Motor neuron (in vitro differentiated cells): Measurements from ENCODE around the gene PRXL2C. TPM values are rescaled to one million over a fixed set of nuclear protein-coding genes. Genes with fewer than 3 reads are reported as not detected.

Experiments
- ATAC-seq, 8 experiments: fragments of 200-7000 bp; cut with Tn5 transposase; replicated peaks in 6 of 8; 2 replicates each; pipeline ENCODE4 v1.8.0; 2021; ENCODE audit warnings: mild to moderate bottlenecking in 8 of 8, moderate library complexity in 8 of 8
- H3K27ac ChIP-seq, 2 donors: fragments of 250-450 bp; sonication (Bioruptor Pico); 2 replicates each; pipeline ENCODE4 v1.9.0; 2021; ENCODE audit warnings: antibody characterized with exemption in 2 of 2, mild to moderate bottlenecking in 2 of 2, moderate library complexity in 1 of 2
- H3K4me1 ChIP-seq, 2 donors: fragments of 250-450 bp; sonication (Bioruptor Pico); replicated peaks in 1 of 2; 2 replicates each; pipeline ENCODE4 v1.6.1; 2021; ENCODE audit warnings: antibody characterized with exemption in 2 of 2, mild to moderate bottlenecking in 2 of 2, moderate library complexity in 1 of 2
- H3K4me3 ChIP-seq, 5 donors: fragments of 250-450 bp; sonication (Bioruptor Pico); 2 replicates each; pipeline ENCODE4 v1.9.0; 2021; ENCODE audit warnings: antibody characterized with exemption in 5 of 5, mild to moderate bottlenecking in 5 of 5, moderate library complexity in 4 of 5
- WGBS, 10 experiments: fragments of 450-650 bp; shearing (Covaris generic); methylation state at CpG; one replicate each; pipeline ENCODE4 v1.0.0; 2022; 5-methylcytosine and 5-hydroxymethylcytosine counted together
- in situ Hi-C, 9 experiments: fragments of 400-800 bp; cut with MboI; loops; one replicate each; pipeline ENCODE4 v1.15.0; 2021; ENCODE audit warnings: low sequenced_read_pairs in 9 of 9, low pct_unique_long_range_greater_than_20kb in 2 of 9; ENCODE audit not compliant: unreplicated experiment in 9 of 9
- total RNA-seq, 8 experiments: library from RNA; unstranded; fragments of 300-600 nt; gene quantifications; 2 replicates each; pipeline versions ENCODE4 v1.2.3 to v1.2.4, GENCODE V29; 2022

PRXL2C gene
- total RNA-seq, 8 experiments from 2014 or later = 1.7 to 11.0 (median 3.6) TPM

- WGBS, 10 experiments = 71 to 100% (median 95%) methylated on average over 1 to 5 of the region's 5 CpGs; no CpG with 5 or more reads in 1 of the 10 experiments
- ATAC-seq = no peak
- in situ Hi-C loops = loop anchor here in 1 of 9 experiments (25.0 kb wide), 1 partner anchor 137 kb away; the partner anchor contains the start of gene HABP4
- H3K4me3 ChIP-seq = no peak overlapping the region
- no peak overlapping the region for H3K27ac ChIP-seq
- H3K4me1 ChIP-seq = peaks cover 0 to 3% of the 10 kb centered on the region in 2 donors
Observed at GRCh38 chr9:96599298-96599697, 55.8 kb downstream of the PRXL2C start.

GRCh38 chr9:96596601-96597111 is 58.5 kb downstream of the PRXL2C start:
- Histone ChIP-seq H3K4me1 (no peaks in the 10 kb centered on the region), H3K4me3 (no peak overlapping the region), H3K27ac (no peak overlapping the region)
- 89 to 100% (median 93%) methylated on average over 2 to 5 of the region's 5 CpGs for WGBS, 10 experiments
- no peak for ATAC-seq
- in situ Hi-C loops = loop anchor here in 1 of 9 experiments (25.0 kb wide), 1 partner anchor 134 kb away; the partner anchor contains the start of gene HABP4

Other genes with a start within 250 kb of the PRXL2C start
- 10 to 100 TPM in 2 of 8 experiments, 1 to 10 TPM in 5, under 1 TPM in 1; 0.25 to 10.9 (median 1.8) TPM for gene ZNF367, start 236.9 kb downstream of the PRXL2C start, total RNA-seq
- 10 to 100 TPM in 6 of 8 experiments, 1 to 10 TPM in 2; 4.0 to 30.2 (median 24.0) TPM for gene HABP4, start 205.1 kb downstream of the PRXL2C start, total RNA-seq
- gene CDC14B, start 35.5 kb downstream of the PRXL2C start, total RNA-seq = 10 to 100 TPM in 6 of 8 experiments, 1 to 10 TPM in 2; 1.9 to 28.0 (median 14.5) TPM
- gene ZNF510, start 122.8 kb upstream of the PRXL2C start, total RNA-seq = 10 to 100 TPM in 7 of 8 experiments, 1 to 10 TPM in 1; 9.2 to 21.0 (median 17.4) TPM
- 10 to 100 TPM in 4 of 8 experiments, 1 to 10 TPM in 4; 3.1 to 14.6 (median 10.4) TPM for gene ZNF782, start 199.2 kb upstream of the PRXL2C start, total RNA-seq